Endothelial cell of umbilical vein (primary cell): ENCODE data around the gene VPS37C.

Experiments used
- CTCF ChIP-seq, 2 donors: IDR thresholded peaks; 1 replicate in 1 of 2; 2 replicates in 1 of 2; pipeline ENCODE4 v1.5.1; 2011; ENCODE audit warnings: low read length in 2 of 2, mild to moderate bottlenecking in 2 of 2, moderate library complexity in 2 of 2, control low read depth in 1 of 2, inconsistent platforms in 1 of 2, low read depth in 1 of 2; ENCODE audit not compliant: insufficient read depth in 1 of 2; ENCODE audit errors: extremely low read depth in 1 of 2
- MYC ChIP-seq: IDR thresholded peaks from one replicate; pipeline ENCODE4 v1.6.1; 2011; ENCODE audit warnings: mild to moderate bottlenecking, low read depth, low read length
- POLR2A ChIP-seq: IDR thresholded peaks from 2 replicates; pipeline ENCODE4 v1.6.1; 2012; ENCODE audit warnings: low read depth, mild to moderate bottlenecking, control low read depth, low read length
- POLR2AphosphoS5 ChIP-seq: IDR thresholded peaks from 2 replicates; pipeline ENCODE4 v1.6.1; 2012; ENCODE audit warnings: low read depth, mild to moderate bottlenecking, control low read depth, low read length, moderate library complexity; ENCODE audit not compliant: insufficient read depth

GRCh38 chr11:61172888-61173287, 11.7 kb upstream of the VPS37C start:
- TF ChIP-seq POLR2AphosphoS5 (no peak), CTCF (IDR thresholded peaks at IDR 0.05; ENCODE audit: extremely low read depth in 1 of 2, insufficient read depth in 1 of 2, low read depth in 1 of 2, low read length in 2 of 2) (no peak), MYC (no peak), POLR2A (no peak)
